GM13976 (cell line): ENCODE results near the gene LMBRD1.

Experiments used
- DNase-seq: peaks from one replicate; pipeline ENCODE4 v3.0.0; 2012; ENCODE audit warnings: low spot score
- in situ Hi-C: fragments of 300-500 bp; cut with MboI; formaldehyde crosslinking; loops from one replicate; pipeline ENCODE4 v1.12.0; 2022; ENCODE audit warnings: low sequenced_read_pairs, mixed read lengths, inconsistent platforms; ENCODE audit not compliant: unreplicated experiment
- TF ChIP-seq, protein P1 (sequence below): IDR thresholded peaks from 2 replicates; pipeline ENCODE4 v1.5.1; 2012; ENCODE audit warnings: borderline replicate concordance, mild to moderate bottlenecking; ENCODE audit not compliant: insufficient read depth; ENCODE audit errors: extremely low read depth, missing control alignments, control extremely low read depth

LMBRD1 gene

DNA sequence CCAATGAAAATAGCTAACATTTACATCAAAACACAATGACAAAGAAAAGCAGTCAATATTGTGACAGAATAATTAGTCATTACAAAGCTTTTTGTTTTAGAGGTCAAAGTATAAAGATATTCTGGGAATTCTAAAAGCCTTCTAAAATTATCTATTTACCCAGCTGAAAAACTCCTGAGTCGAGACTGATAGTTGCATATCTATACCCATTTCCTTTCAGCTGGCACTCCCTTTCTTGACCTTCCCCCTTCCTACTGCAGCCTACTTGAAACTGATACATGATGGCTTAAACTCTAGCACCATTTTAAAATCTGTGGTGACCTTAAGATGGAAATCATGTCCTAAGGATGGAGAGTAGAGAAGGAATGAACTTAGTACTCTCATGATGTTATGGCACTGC is 38.6 kb downstream of the LMBRD1 start:
- in situ Hi-C loops = no loop called here
- TF ChIP-seq, protein P1, sequence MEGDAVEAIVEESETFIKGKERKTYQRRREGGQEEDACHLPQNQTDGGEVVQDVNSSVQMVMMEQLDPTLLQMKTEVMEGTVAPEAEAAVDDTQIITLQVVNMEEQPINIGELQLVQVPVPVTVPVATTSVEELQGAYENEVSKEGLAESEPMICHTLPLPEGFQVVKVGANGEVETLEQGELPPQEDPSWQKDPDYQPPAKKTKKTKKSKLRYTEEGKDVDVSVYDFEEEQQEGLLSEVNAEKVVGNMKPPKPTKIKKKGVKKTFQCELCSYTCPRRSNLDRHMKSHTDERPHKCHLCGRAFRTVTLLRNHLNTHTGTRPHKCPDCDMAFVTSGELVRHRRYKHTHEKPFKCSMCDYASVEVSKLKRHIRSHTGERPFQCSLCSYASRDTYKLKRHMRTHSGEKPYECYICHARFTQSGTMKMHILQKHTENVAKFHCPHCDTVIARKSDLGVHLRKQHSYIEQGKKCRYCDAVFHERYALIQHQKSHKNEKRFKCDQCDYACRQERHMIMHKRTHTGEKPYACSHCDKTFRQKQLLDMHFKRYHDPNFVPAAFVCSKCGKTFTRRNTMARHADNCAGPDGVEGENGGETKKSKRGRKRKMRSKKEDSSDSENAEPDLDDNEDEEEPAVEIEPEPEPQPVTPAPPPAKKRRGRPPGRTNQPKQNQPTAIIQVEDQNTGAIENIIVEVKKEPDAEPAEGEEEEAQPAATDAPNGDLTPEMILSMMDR = no peak
- DNase-seq = no peak

- in situ Hi-C loops = no loop called here
- TF ChIP-seq, protein P1 = no peak
- DNase-seq = no peak
Observed at GRCh38 chr6:69756907-69757306, 39.9 kb downstream of the LMBRD1 start.

DNA sequence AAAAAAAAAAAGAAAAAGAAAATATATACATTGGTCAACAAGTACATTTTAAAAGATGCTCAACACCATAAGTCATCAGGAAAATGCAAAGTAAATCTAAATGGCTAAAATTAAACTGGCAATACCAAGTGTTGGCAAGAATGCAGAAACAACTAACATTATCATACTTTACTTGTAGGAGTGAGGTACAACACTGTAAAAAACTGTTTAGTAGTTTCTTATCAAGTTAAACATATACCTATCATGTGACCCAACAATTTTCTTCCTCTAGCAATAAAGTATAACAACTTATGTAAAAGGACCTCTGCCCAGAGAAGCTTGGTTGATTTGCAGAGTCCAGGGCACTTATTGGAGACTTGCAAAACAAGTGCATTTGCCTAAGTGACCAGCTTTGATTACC is 40.4 kb downstream of the LMBRD1 start:
- TF ChIP-seq, protein P1 = no peak
- DNase-seq = no peak
- in situ Hi-C loops = no loop called here

DNA sequence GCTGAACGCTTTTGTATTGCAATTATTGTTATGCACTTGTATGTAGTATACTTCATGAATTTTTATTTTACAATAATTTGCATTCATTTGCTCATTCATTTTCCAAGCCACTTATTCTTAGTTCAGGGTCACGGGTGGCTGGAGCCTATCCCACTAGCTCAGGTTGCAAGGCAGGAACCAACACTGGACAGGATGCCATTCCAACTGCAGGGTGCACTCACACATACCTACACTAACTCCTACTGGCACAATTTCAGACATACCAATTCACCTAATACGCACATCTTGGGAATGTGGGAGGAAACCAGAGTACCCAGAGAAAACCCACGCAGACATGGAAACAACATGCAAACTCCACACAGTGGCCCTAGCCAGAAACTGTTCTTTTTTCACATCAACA is 61.8 kb downstream of the LMBRD1 start:
- no peak for DNase-seq
- in situ Hi-C loops = loop anchor here (25.0 kb wide), 1 partner anchor 377 kb away; no protein-coding TSS in a partner anchor
- TF ChIP-seq, protein P1 = no peak

GRCh38 chr6:69732640-69733039 is 64.2 kb downstream of the LMBRD1 start:
- TF ChIP-seq, protein P1 = peak; percentile 21
- DNase-seq = peak; percentile 28
- in situ Hi-C loops = loop anchor here (25.0 kb wide), 1 partner anchor 380 kb away; no protein-coding TSS in a partner anchor

- TF ChIP-seq, protein P1 = no peak
- no peak for DNase-seq
- in situ Hi-C loops = loop anchor here (25.0 kb wide), 1 partner anchor 380 kb away; no protein-coding TSS in a partner anchor
Observed at GRCh38 chr6:69732045-69732444, 64.8 kb downstream of the LMBRD1 start.
